Thoracic aorta (tissue), 2 donors: ENCODE measurements around the gene ZNF100. TPM values are rescaled to one million over a fixed set of nuclear protein-coding genes. Genes with fewer than 3 reads are reported as not detected.

ENCODE experiments used
- ATAC-seq: fragments of 150-250 bp; one replicate; pipeline ENCODE4 v1.8.0; 2017; ENCODE audit warnings: low read depth; ENCODE audit not compliant: insufficient number of reproducible peaks, low FRiP score
- DNase-seq: peaks from one replicate; pipeline ENCODE4 v3.0.0-alpha.2; 2020; ENCODE audit warnings: low spot score
- H3K27ac ChIP-seq, 2 donors: fragments of 200-600 bp; sonication (generic); 1 replicate in 1 of 2; 2 replicates in 1 of 2; pipeline ENCODE4 v1.5.1; 2016; ENCODE audit warnings: mild to moderate bottlenecking in 2 of 2, moderate library complexity in 2 of 2
- H3K27me3 ChIP-seq: fragments of 200-600 bp; sonication (generic); replicated peaks from 2 replicates; pipeline ENCODE4 v1.6.0; 2016; ENCODE audit warnings: mild to moderate bottlenecking; ENCODE audit not compliant: insufficient read depth
- H3K36me3 ChIP-seq: fragments of 200-600 bp; sonication (generic); one replicate; pipeline ENCODE4 v1.5.1; 2016
- H3K4me1 ChIP-seq, 2 donors: fragments of 200-600 bp; sonication (generic); 1 replicate in 1 of 2; 2 replicates in 1 of 2; pipeline versions ENCODE4 v1.5.1 to v1.6.0; 2016; ENCODE audit warnings: low read depth in 2 of 2, mild to moderate bottlenecking in 1 of 2; ENCODE audit not compliant: control insufficient read depth in 1 of 2
- H3K4me3 ChIP-seq: fragments of 200-600 bp; sonication (generic); 2 replicates; pipeline ENCODE4 v1.5.1; 2016; ENCODE audit warnings: mild to moderate bottlenecking
- H3K9me3 ChIP-seq: fragments of 200-600 bp; sonication (generic); 2 replicates; pipeline ENCODE4 v1.5.1; 2016
- CTCF ChIP-seq: fragments of 200-600 bp; sonication (generic); IDR thresholded peaks from one replicate; pipeline ENCODE4 v1.5.1; 2019; ENCODE audit warnings: antibody characterized with exemption
- total RNA-seq, 2 donors: library from RNA; depleted of rRNA; stranded (reverse); fragments of >200 nt; gene quantifications; one replicate each; pipeline versions ENCODE4 v1.1.0 to v1.2.3, GENCODE V29; 2016

Gene ZNF100
- total RNA-seq, 2 donors from 2014 or later = 6.6 to 9.1 TPM

- no peaks in the 10 kb centered on the region for H3K36me3 ChIP-seq
- H3K27ac ChIP-seq = no peak overlapping the region
- DNase-seq = no peak
- no peaks in the 10 kb centered on the region for H3K9me3 ChIP-seq
- H3K27me3 ChIP-seq = no peaks in the 10 kb centered on the region
- no peaks in the 10 kb centered on the region for H3K4me1 ChIP-seq
- TF ChIP-seq CTCF = no peak
- no peak overlapping the region for H3K4me3 ChIP-seq
- no peak for ATAC-seq
These were observed 60.3 kb downstream of the ZNF100 start for GRCh38 chr19:21707065-21707464.

- ATAC-seq (no peak), DNase-seq (no peak)
- Histone ChIP-seq H3K27me3 (no peaks in the 10 kb centered on the region), H3K36me3 (no peaks in the 10 kb centered on the region), H3K27ac (no peak overlapping the region), H3K4me3 (no peak overlapping the region), H3K4me1 (no peaks in the 10 kb centered on the region), H3K9me3 (no peaks in the 10 kb centered on the region)
- TF ChIP-seq CTCF = no peak
These were observed 62.0 kb downstream of the ZNF100 start for GRCh38 chr19:21705393-21705792.

- ATAC-seq = no peak
- Histone ChIP-seq H3K9me3 (no peaks in the 10 kb centered on the region), H3K4me3 (no peak overlapping the region)
These were observed 63.1 kb downstream of the ZNF100 start for GRCh38 chr19:21704320-21704719.

GRCh38 chr19:21699197-21699596, 68.2 kb downstream of the ZNF100 start:
- Histone ChIP-seq H3K4me3 (no peak overlapping the region), H3K9me3 (no peaks in the 10 kb centered on the region), H3K36me3 (no peaks in the 10 kb centered on the region), H3K27ac (no peak overlapping the region), H3K4me1 (no peaks in the 10 kb centered on the region), H3K27me3 (no peaks in the 10 kb centered on the region)
- DNase-seq (no peak), ATAC-seq (no peak)
- no peak for TF ChIP-seq CTCF

More at GRCh38 chr19:21704320-21704719, 63.1 kb downstream of the ZNF100 start:
- Histone ChIP-seq H3K27ac (no peak overlapping the region), H3K27me3 (no peaks in the 10 kb centered on the region), H3K36me3 (no peaks in the 10 kb centered on the region), H3K4me1 (no peaks in the 10 kb centered on the region)
- no peak for TF ChIP-seq CTCF
- no peak for DNase-seq

- Histone ChIP-seq H3K27ac (no peak overlapping the region), H3K4me3 (no peak overlapping the region), H3K36me3 (no peaks in the 10 kb centered on the region), H3K27me3 (no peaks in the 10 kb centered on the region), H3K9me3 (no peaks in the 10 kb centered on the region), H3K4me1 (no peaks in the 10 kb centered on the region)
- ATAC-seq (no peak), DNase-seq (no peak)
- peak; percentile 54 for TF ChIP-seq CTCF
These were observed 69.2 kb downstream of the ZNF100 start for GRCh38 chr19:21698215-21698614.
